NCI-H146 treated with DMSO at 0.1 percent for 48 hours (cell line): ENCODE measurements around the gene PAN2.
"Not testable (repeated sequence)": the region's sequence is repeated elsewhere in the genome, so short reads cannot be mapped to it uniquely, and the experiment has no call there.

ENCODE experiments used
- DNase-seq: peaks from one replicate; lab custom pipeline; 2025; ENCODE audit not compliant: unreplicated experiment; lab: John Stamatoyannopoulos, UW

The PAN2 gene

DNA sequence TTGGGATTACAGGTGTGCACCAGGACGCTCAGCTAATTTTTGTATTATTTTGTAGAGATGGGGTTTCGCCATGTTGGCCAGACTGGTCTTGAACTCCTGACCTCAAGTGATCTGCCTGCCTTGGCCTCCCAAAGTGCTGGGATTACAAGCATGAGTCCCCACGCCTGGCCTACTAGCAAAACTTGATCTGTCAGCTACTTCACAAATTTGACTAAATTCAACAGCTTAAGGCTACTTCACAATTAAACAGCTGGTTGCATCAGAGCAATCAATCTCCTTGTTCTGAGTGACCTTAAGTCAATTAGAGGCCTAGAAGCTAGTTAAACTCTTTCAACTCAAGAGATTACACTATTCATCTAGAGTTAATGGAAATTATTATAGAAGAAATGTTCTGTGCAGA lies 54.9 kb downstream of the PAN2 start:
- no peak for DNase-seq

DNA sequence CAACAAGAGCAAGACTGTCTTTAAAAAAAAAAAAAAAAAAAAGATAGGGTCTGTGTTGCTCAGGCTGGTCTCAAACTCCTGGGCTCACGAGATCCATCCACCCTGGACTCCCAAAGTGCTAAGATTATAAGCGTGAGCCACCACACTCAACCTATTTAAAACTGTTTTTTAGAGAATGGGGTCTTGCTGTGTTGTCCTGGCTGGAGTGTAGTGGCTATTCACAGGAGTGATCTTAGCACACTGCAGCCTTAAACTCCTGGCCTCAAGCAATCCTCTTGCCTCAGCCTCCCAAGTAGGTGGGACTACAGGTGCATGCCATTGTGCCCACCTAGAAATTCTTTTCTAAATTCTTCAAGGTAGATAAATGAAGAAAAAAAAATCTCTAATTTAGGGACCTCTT lies 59.5 kb downstream of the PAN2 start:
- DNase-seq, result no peak

GRCh38 chr12:56272468-56272867 lies 61.3 kb downstream of the PAN2 start:
- DNase-seq, result not testable (repeated sequence)

- no peak for DNase-seq
These were observed 62.8 kb downstream of the PAN2 start for GRCh38 chr12:56271031-56271430.

GRCh38 chr12:56267443-56268071 lies 66.2 kb downstream of the PAN2 start:
- no peak for DNase-seq

DNA sequence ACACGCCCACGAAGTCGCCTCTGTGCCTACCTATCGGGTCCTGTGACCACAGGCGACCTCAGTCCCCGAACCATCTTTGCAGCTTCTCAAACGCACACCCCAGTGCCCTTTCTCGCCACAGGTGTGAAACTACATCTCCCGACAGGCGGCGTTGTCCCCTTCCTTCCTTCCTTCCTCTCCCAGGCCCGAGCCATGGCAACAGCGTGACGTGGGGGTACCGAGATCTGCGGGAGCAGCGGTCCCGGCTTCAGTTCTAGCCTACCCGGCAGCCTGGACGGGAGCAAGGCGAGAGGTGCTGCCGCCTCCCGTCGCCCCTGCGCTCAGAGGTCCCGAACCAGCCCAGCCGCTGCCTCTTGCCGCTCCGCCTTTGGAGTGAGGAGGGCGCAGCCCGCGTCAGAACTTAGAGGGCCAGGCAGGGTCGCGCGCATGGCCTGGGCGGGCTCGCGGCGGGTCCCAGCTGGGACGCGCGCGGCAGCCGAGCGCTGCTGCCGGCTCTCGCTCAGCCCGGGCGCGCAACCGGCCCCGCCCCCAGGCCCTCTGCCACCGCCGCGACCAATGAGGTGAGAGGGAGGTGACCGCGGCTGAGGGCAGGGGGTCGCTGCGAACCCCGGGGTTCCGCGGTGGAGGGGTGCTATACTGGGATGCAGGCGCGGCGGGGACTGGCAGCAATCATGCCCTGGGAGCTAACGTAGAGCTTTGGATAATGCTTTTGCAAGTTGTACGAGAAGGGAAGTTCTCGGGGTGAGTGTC lies 66.9 kb downstream of the PAN2 start, which contains the start of gene COQ10A:
TSS of gene COQ10A (plus strand) at position 250 of the 750 bp plus-strand sequence. CDS start at position 427, 177 bp downstream.
- peak; percentile 90 for DNase-seq
